ENCODE results near the gene REP15. TPM values are rescaled to one million over a fixed set of nuclear protein-coding genes. Genes with fewer than 3 reads are reported as not detected.

The REP15 gene
- total RNA-seq = 2.9 and 3.1 TPM in 2 replicates

DNA sequence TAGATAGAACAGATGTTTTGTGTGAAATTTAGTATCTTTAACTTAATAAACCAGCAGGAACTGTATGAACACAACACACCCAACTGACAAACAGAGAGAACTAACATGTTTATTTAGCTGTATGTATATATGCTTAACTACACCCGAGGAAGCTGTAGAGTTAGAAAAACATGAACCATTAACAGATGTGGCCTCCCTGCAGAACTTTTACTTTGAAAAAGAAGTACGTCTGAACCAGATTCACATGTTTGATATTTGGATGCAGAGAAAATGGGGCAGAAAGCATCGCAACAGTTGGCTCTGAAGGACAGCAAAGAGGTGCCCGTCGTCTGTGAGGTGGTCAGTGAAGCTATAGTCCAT, at the start of gene REP15:
TSS of gene REP15 (plus strand) at position 155 of the 360 bp plus-strand sequence. CDS start at position 271, 116 bp downstream.

DNA sequence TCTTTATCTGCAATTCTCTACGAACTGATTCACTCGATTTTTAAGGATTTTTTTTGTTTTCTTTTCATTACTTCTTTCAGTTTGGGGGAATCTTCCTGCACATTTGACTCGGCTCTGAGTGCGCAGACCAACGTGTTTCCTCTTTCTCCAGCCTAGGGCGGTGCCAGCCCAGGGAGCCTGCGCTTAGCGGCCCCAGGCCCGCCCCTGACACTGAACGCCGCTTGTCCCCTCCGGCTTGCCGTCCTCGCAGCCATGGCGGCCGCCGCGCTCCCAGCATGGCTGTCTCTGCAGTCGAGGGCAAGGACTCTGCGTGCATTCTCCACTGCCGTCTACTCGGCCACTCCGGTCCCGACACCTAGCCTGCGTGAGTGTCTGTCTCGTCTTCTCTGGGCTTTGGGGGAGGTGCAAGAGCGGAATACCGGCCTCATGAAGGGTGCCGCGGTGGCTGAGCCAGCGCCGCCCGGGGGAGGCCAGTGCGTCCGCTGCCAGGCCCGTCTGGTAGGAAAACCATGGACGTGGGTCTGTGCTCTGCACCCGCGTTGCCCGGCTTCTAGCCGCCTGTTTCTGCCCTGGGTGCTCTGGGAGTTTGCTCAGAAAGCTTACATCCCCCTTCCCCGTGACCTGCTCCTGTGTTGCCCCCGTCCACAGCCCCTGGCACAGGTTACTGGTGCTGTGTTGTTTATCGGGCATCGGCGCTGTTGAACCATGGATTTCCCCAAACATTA, 14.5 kb downstream of the REP15 start, which contains the start of gene MRPS35:
TSS of gene MRPS35 (plus strand) at position 241 of the 725 bp plus-strand sequence. CDS start at position 253, 12 bp downstream.

Other genes starting within 250 kb of the REP15 start
- not detected in 2 replicates for gene SMCO2, start 249.7 kb upstream of the REP15 start, total RNA-seq
- 112 and 171 TPM in 2 replicates for gene PPFIBP1, start 172.2 kb upstream of the REP15 start, total RNA-seq
- gene MRPS35, start 14.4 kb downstream of the REP15 start, total RNA-seq = 48.8 and 55.6 TPM in 2 replicates
- 25.9 and 26.6 TPM in 2 replicates for gene KLHL42, start 83.8 kb downstream of the REP15 start, total RNA-seq
- gene MANSC4, start 83.8 kb downstream of the REP15 start, total RNA-seq = not detected in 2 replicates